Stomach (tissue), 19 donors: ENCODE data around the gene FBXO3. TPM values are rescaled to one million over a fixed set of nuclear protein-coding genes. Genes with fewer than 3 reads are reported as not detected.
"Not testable (repeated sequence)": the region's sequence is repeated elsewhere in the genome, so short reads cannot be mapped to it uniquely, and the experiment has no call there.

Experiments used
- DNase-seq, 2 donors: peaks; one replicate each; pipeline versions ENCODE4 v3.0.0 to v3.0.0-alpha.2; 2013 to 2019
- H3K27ac ChIP-seq, 5 donors: fragments of 200-600 bp in 4 of 5; sonication (generic) in 4 of 5; one replicate each; pipeline ENCODE4 v1.5.1; 2013 to 2019; ENCODE audit warnings: mild to moderate bottlenecking in 1 of 5, moderate library complexity in 1 of 5
- H3K27me3 ChIP-seq, 3 donors: fragments of 200-600 bp; sonication (generic); one replicate each; pipeline ENCODE4 v1.5.1; 2017 to 2019; ENCODE audit warnings: mixed run types in 1 of 3
- H3K36me3 ChIP-seq, 4 donors: fragments of 200-600 bp; sonication (generic); 1 replicate in 3 of 4; 2 replicates in 1 of 4; pipeline ENCODE4 v1.5.1; 2016 to 2019
- H3K4me1 ChIP-seq, 4 donors: fragments of 200-600 bp; sonication (generic); one replicate each; pipeline ENCODE4 v1.5.1; 2016 to 2019
- H3K4me3 ChIP-seq, 4 donors: fragments of 200-600 bp; sonication (generic) in 3 of 4; one replicate each; pipeline ENCODE4 v1.5.1; 2016 to 2019; ENCODE audit warnings: mild to moderate bottlenecking in 1 of 4
- H3K9me3 ChIP-seq, 4 donors: fragments of 200-600 bp; sonication (generic); one replicate each; pipeline ENCODE4 v1.5.1; 2016 to 2019
- CTCF ChIP-seq, 7 experiments: fragments of 450-650 bp in 4 of 7; fragments of 200-600 bp in 3 of 7; sonication (generic) in 3 of 7; IDR thresholded peaks; one replicate each; pipeline ENCODE4 v1.5.1; 2016 to 2019; ENCODE audit warnings: antibody characterized with exemption in 7 of 7, control low read depth in 2 of 7, mild to moderate bottlenecking in 1 of 7
- EP300 ChIP-seq: sonication (generic); formaldehyde crosslinking; IDR thresholded peaks from one replicate; pipeline ENCODE4 v1.6.1; 2017; ENCODE audit warnings: antibody characterized with exemption
- POLR2A ChIP-seq, 4 donors: fragments of 450-650 bp; IDR thresholded peaks; one replicate each; pipeline ENCODE4 v1.6.1; 2016; ENCODE audit warnings: antibody characterized with exemption in 4 of 4, control low read depth in 2 of 4, mild to moderate bottlenecking in 1 of 4, moderate library complexity in 1 of 4
- POLR2AphosphoS5 ChIP-seq, 3 donors: sonication (generic); formaldehyde crosslinking; IDR thresholded peaks; one replicate each; pipeline ENCODE4 v1.6.1; 2016; ENCODE audit warnings: antibody characterized with exemption in 3 of 3
- WGBS, 5 donors: extraction: QIAGEN DNeasy Blood & Tissue Kit in 3 of 5; methylation state at CpG; one replicate each; pipeline versions ENCODE4 v1.1.5 to v1.1.7; 2013 to 2018; 5-methylcytosine and 5-hydroxymethylcytosine counted together
- intact Hi-C: fragments of 100-400 bp; cut with DNase I; formaldehyde crosslinking; loops from one replicate; pipeline ENCODE4 v1.15.1; 2023; ENCODE audit warnings: low total_unique reads
- long read RNA-seq, 10 donors: transcript quantifications; one replicate each; lab custom pipeline, GENCODE V29; 2026
- polyA plus RNA-seq, 3 donors: library from polyadenylated mRNA; stranded (reverse); fragments of 200-250 nt; gene quantifications; one replicate each; pipeline ENCODE4 v1.2.3, GENCODE V29; 2013
- total RNA-seq, 5 donors: library from RNA; depleted of rRNA; stranded (reverse); fragments of >200 nt; gene quantifications; one replicate each; pipeline versions ENCODE4 v1.1.0 to v1.2.3, GENCODE V29; 2014 to 2016
- donor health status: healthy with polysubstance abuse.
- donor health status: Bipolar disorder and iron deficiency.
- donor health status: healthy.

The FBXO3 gene
- total RNA-seq, result 10 to 100 TPM in 4 of 5 donors, 1 to 10 TPM in 1; 4.9 to 63.0 (median 25.9) TPM
- 10 to 100 TPM; 14.5 to 25.7 (median 16.2) TPM for polyA plus RNA-seq
- long read RNA-seq, donor 1, partial matches to known transcripts, result 0 of 1 reads
- long read RNA-seq, donor 1, other reads (novel, unspliced or antisense), result 0 of 1 reads
- long read RNA-seq, donor 2, partial matches to known transcripts, result 0 of 3 reads
- long read RNA-seq, donor 2, other reads (novel, unspliced or antisense), result 0 of 3 reads
- long read RNA-seq, donor 3, partial matches to known transcripts, result 0 of 7 reads
- long read RNA-seq, donor 3, other reads (novel, unspliced or antisense), result 0 of 7 reads
- long read RNA-seq, donor 4, result 0 reads
- long read RNA-seq, donor 5, partial matches to known transcripts, result 0 of 2 reads
- long read RNA-seq, donor 5, other reads (novel, unspliced or antisense), result 0 of 2 reads
- long read RNA-seq, donor 6, full-length matches to known transcripts, result 13 of 18 reads
- long read RNA-seq, donor 6, partial matches to known transcripts, result 5 of 18 reads
- long read RNA-seq, donor 6, other reads (novel, unspliced or antisense), result 0 of 18 reads
- long read RNA-seq, donor 7, partial matches to known transcripts, result 0 of 6 reads
- long read RNA-seq, donor 7, other reads (novel, unspliced or antisense), result 0 of 6 reads
- long read RNA-seq, donor 8, partial matches to known transcripts, result 0 of 4 reads
- long read RNA-seq, donor 8, other reads (novel, unspliced or antisense), result 0 of 4 reads
- long read RNA-seq, donor 9, full-length matches to known transcripts, result 3 of 3 reads
- long read RNA-seq, donor 9, partial matches to known transcripts, result 0 of 3 reads
- long read RNA-seq, donor 9, other reads (novel, unspliced or antisense), result 0 of 3 reads
- long read RNA-seq, donor 10, result 0 reads

GRCh38 chr11:33773987-33774735, at the start of gene FBXO3:
Gene FBXO3, minus strand, starts transcription at chr11:33774520. Its CDS starts 23 bp downstream, at chr11:33774497.
- intact Hi-C loops, result loop anchor here (10.0 kb wide), 1 partner anchor 661 kb away; the partner anchor contains the start of gene CAT
- no peaks in the 10 kb centered on the region for H3K9me3 ChIP-seq
- H3K27ac ChIP-seq, result peak within 1 kb of the TSS; percentile 80 to 92 (median 89)
- no peak for TF ChIP-seq POLR2A (IDR thresholded peaks at IDR 0.05)
- TF ChIP-seq CTCF (IDR thresholded peaks at IDR 0.05), result no peak
- TF ChIP-seq POLR2AphosphoS5 (IDR thresholded peaks at IDR 0.05), result peak in 2 of 3 donors; percentile 58 to 68
- TF ChIP-seq EP300, result no peak
- peak within 1 kb of the TSS; percentile 68 to 99 (median 94) for H3K4me3 ChIP-seq
- peaks cover 0 to 15% (median 13%) of the 10 kb centered on the region in 4 donors for H3K36me3 ChIP-seq
- peak; percentile 90 to 97 for DNase-seq
- H3K27me3 ChIP-seq, result peaks cover 0 to 16% (median 0%) of the 10 kb centered on the region in 3 donors
- H3K4me1 ChIP-seq, result peaks cover 18 to 53% (median 38%) of the 10 kb centered on the region in 4 donors
- 0 to 2% (median 0%) methylated on average over 18 to 64 of the region's 64 CpGs for WGBS, 5 donors

- not testable (repeated sequence) for H3K4me1 ChIP-seq, H3K36me3 ChIP-seq, H3K4me3 ChIP-seq, H3K9me3 ChIP-seq, DNase-seq, H3K27ac ChIP-seq
- H3K27me3 ChIP-seq, result peaks cover 6 to 94% (median 22%) of the 10 kb centered on the region in 3 donors
- intact Hi-C loops, result loop anchor here (10.0 kb wide), 1 partner anchor 458 kb away; no protein-coding TSS in a partner anchor
- WGBS, 5 donors, result 27 to 58% (median 49%) methylated on average over 3 of the region's 3 CpGs
Measured at GRCh38 chr11:33822981-33823380, 48.7 kb upstream of the FBXO3 start.

- Histone ChIP-seq H3K9me3 (no peaks in the 10 kb centered on the region), H3K36me3 (no peaks in the 10 kb centered on the region), H3K4me1 (no peaks in the 10 kb centered on the region), H3K27me3 (peaks cover 6 to 68% (median 18%) of the 10 kb centered on the region in 3 donors), H3K27ac (no peak overlapping the region), H3K4me3 (no peak overlapping the region)
- intact Hi-C loops, result loop anchor here (10.0 kb wide), 1 partner anchor 455 kb away; no protein-coding TSS in a partner anchor
- WGBS, 5 donors, result 57 to 64% (median 63%) methylated on average over 16 of the region's 16 CpGs
- no peak for DNase-seq
- TF ChIP-seq POLR2AphosphoS5 (IDR thresholded peaks at IDR 0.05) (no peak), POLR2A (IDR thresholded peaks at IDR 0.05) (no peak), CTCF (IDR thresholded peaks at IDR 0.05) (no peak), EP300 (no peak)
Measured at GRCh38 chr11:33819278-33820035, 45.1 kb upstream of the FBXO3 start.

- H3K9me3 ChIP-seq, result no peaks in the 10 kb centered on the region
- TF ChIP-seq POLR2A (IDR thresholded peaks at IDR 0.05) (no peak), CTCF (IDR thresholded peaks at IDR 0.05) (peak in 5 of 7 experiments; percentile 83 to 94 (median 89)), EP300 (no peak), POLR2AphosphoS5 (IDR thresholded peaks at IDR 0.05) (peak in 1 of 3 donors; percentile 10)
- H3K27ac ChIP-seq, result no peak overlapping the region
- 25 to 29% (median 25%) methylated on average over 12 of the region's 12 CpGs for WGBS, 5 donors
- intact Hi-C loops, result no loop called here
- H3K36me3 ChIP-seq, result no peaks in the 10 kb centered on the region
- H3K4me1 ChIP-seq, result no peaks in the 10 kb centered on the region
- H3K4me3 ChIP-seq, result no peak overlapping the region
- peaks cover 0 to 16% (median 0%) of the 10 kb centered on the region in 3 donors for H3K27me3 ChIP-seq
- peak; percentile 86 to 92 for DNase-seq
Measured at GRCh38 chr11:33808228-33808828, 34.0 kb upstream of the FBXO3 start.
